ENCODE data around the gene GTF3A. TPM values are rescaled to one million over a fixed set of nuclear protein-coding genes. Genes with fewer than 3 reads are reported as not detected.
A peak's percentile ranks its signal among the peaks of the same experiment; 100 is the strongest.

Gene GTF3A
- total and polyA plus RNA-seq, 8 donors, result 66.6 to 124 (median 77.5) TPM

GRCh38 chr13:27428160-27428559 lies 3.7 kb downstream of the GTF3A start:
- Histone ChIP-seq H3K27ac (peak overlapping the region in 1 of 2 donors; percentile 94), H3K4me3 (no peak overlapping the region), H3K9me3 (no peaks in the 10 kb centered on the region), H3K36me3 (peaks cover 0 to 55% of the 10 kb centered on the region in 2 donors), H3K27me3 (no peaks in the 10 kb centered on the region), H3K4me1 (peaks cover 23 to 59% of the 10 kb centered on the region in 2 donors)
- DNase-seq (no peak), ATAC-seq (no peak)
- intact Hi-C loops (cut with DNase I), result no loop called here
- TF ChIP-seq, protein P1, sequence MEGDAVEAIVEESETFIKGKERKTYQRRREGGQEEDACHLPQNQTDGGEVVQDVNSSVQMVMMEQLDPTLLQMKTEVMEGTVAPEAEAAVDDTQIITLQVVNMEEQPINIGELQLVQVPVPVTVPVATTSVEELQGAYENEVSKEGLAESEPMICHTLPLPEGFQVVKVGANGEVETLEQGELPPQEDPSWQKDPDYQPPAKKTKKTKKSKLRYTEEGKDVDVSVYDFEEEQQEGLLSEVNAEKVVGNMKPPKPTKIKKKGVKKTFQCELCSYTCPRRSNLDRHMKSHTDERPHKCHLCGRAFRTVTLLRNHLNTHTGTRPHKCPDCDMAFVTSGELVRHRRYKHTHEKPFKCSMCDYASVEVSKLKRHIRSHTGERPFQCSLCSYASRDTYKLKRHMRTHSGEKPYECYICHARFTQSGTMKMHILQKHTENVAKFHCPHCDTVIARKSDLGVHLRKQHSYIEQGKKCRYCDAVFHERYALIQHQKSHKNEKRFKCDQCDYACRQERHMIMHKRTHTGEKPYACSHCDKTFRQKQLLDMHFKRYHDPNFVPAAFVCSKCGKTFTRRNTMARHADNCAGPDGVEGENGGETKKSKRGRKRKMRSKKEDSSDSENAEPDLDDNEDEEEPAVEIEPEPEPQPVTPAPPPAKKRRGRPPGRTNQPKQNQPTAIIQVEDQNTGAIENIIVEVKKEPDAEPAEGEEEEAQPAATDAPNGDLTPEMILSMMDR (IDR thresholded peaks at IDR 0.05), result no peak

DNA sequence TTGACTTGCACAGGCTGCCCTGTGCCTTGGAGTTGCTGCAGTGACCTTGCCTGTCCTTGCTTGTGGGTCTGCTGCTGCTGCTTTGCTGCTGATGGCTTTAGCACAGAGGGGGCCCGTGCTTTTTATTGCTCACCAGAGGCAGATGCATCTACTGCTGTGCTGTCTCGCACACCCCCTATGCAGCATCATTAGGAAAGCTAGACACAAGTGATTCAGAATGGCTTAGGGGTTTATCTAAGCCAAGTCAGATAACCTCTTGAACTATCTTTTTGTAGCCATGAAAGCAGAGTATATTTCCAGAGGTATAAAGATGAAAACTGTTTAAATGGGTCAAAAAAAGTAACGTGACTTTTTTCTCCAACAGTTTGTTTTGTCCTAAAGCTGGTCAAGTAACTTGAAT lies 7.8 kb downstream of the GTF3A start:
- DNase-seq (no peak), ATAC-seq (no peak)
- Histone ChIP-seq H3K4me1 (peaks cover 3 to 27% of the 10 kb centered on the region in 2 donors), H3K4me3 (no peak overlapping the region), H3K36me3 (peaks cover 0 to 94% of the 10 kb centered on the region in 2 donors), H3K27ac (peak overlapping the region in 1 of 2 donors; percentile 26), H3K9me3 (no peaks in the 10 kb centered on the region), H3K27me3 (no peaks in the 10 kb centered on the region)
- intact Hi-C loops (cut with DNase I), result no loop called here
- TF ChIP-seq, protein P1 (IDR thresholded peaks at IDR 0.05), result no peak

GRCh38 chr13:27432611-27433210 lies 8.3 kb downstream of the GTF3A start:
- DNase-seq, result no peak
- H3K4me3 ChIP-seq, result no peak overlapping the region
- no peak for ATAC-seq
- H3K9me3 ChIP-seq, result no peaks in the 10 kb centered on the region
- no peaks in the 10 kb centered on the region for H3K27me3 ChIP-seq
- peak overlapping the region in 1 of 2 donors; percentile 26 for H3K27ac ChIP-seq
- TF ChIP-seq, protein P1 (IDR thresholded peaks at IDR 0.05), result no peak
- intact Hi-C loops (cut with DNase I), result no loop called here
- peaks cover 0 to 22% of the 10 kb centered on the region in 2 donors for H3K4me1 ChIP-seq
- H3K36me3 ChIP-seq, result peaks cover 0 to 93% of the 10 kb centered on the region in 2 donors

DNA sequence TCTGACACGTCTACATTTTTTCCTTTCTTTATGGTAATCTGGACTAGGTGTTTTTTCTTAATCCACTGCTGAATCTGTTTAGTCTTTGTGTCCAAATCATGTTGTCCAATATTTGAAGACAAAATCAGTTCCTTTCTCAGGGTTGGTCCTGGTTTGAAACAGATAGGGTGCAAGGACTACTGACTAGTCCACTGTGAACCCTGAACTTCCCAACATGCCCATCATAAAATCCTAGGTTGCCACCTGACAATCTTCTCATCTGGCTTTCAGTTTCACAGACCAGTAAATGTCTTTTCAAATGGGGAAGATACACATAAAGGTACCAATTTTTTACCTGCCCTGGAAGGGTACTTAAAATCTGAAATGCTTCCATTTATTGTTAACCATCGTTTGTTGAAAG lies 12.7 kb downstream of the GTF3A start:
- no peaks in the 10 kb centered on the region for H3K27me3 ChIP-seq
- intact Hi-C loops (cut with DNase I), result no loop called here
- ATAC-seq, result no peak
- no peaks in the 10 kb centered on the region for H3K9me3 ChIP-seq
- no peak for DNase-seq
- no peak overlapping the region for H3K27ac ChIP-seq
- H3K4me3 ChIP-seq, result no peak overlapping the region
- H3K36me3 ChIP-seq, result peaks cover 0 to 81% of the 10 kb centered on the region in 2 donors
- H3K4me1 ChIP-seq, result peaks cover 0 to 2% of the 10 kb centered on the region in 2 donors
- TF ChIP-seq, protein P1 (IDR thresholded peaks at IDR 0.05), result no peak

- H3K36me3 ChIP-seq, result peaks cover 0 to 62% of the 10 kb centered on the region in 2 donors
- H3K4me3 ChIP-seq, result no peak overlapping the region
- H3K4me1 ChIP-seq, result peaks cover 0 to 10% of the 10 kb centered on the region in 2 donors
- no peaks in the 10 kb centered on the region for H3K9me3 ChIP-seq
- no peak for DNase-seq
- intact Hi-C loops (cut with DNase I), result no loop called here
- TF ChIP-seq, protein P1 (IDR thresholded peaks at IDR 0.05), result no peak
- no peak overlapping the region for H3K27ac ChIP-seq
- no peaks in the 10 kb centered on the region for H3K27me3 ChIP-seq
- ATAC-seq, result no peak
Measured at GRCh38 chr13:27440408-27440807, 16.0 kb downstream of the GTF3A start.
